Stimulated activated CD4-positive, alpha-beta T cell treated with anti-CD3 and anti-CD28 coated beads, Interleukin-15, amount 100 ng/mL, for 1 hour (primary cell): ENCODE data around the gene PRM3.

ENCODE experiments used
- DNase-seq, 2 donors: peaks; one replicate each; pipeline ENCODE4 v3.0.0-alpha.2; 2020; ENCODE audit warnings: low read depth in 1 of 2, low spot score in 1 of 2

The PRM3 gene

DNA sequence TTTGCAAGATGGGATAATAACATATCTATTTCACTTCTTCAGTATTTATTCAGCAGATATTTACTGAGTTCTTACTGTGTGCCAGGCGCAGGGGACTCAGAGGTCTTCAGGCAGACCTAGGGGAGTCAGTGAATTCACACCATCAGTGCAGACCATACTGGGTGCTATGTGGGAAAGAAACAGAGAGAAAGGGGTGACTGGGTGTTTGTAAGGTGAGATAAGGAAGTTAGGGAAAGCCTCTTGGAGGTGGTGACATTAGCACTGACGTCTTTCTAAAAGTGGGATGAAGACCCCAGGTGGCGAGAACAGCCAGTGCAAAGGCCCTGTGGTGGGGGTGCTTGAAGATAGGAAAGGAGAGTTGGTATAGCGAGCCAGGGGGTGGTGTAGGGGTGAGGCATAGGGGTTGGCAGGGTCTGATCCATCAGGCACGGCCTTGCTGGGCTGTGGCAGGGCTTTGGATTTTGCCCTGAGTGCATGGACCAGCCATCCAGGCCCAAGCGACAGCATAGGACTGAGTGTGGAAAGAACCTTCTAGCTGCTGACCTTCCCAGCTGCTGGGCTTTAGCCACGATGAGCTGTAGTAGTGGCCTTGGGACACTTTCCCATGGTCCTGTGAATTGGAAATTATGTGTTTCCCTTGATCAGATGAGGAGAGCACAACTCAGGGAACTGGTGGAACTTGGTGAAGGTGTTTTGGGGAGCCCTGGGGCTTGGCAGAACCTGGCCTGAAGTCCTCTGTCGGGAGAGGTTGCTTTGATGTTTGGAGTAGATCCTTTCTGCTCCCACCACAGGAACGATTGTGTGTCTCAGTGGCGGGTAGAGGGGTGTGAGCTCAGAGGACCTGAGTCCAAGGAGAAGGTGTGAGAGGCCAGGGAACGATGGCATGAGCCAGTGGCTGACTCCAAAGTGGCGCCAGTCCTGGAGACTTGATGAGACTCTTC lies 13.5 kb downstream of the PRM3 start:
- DNase-seq, result no peak

DNA sequence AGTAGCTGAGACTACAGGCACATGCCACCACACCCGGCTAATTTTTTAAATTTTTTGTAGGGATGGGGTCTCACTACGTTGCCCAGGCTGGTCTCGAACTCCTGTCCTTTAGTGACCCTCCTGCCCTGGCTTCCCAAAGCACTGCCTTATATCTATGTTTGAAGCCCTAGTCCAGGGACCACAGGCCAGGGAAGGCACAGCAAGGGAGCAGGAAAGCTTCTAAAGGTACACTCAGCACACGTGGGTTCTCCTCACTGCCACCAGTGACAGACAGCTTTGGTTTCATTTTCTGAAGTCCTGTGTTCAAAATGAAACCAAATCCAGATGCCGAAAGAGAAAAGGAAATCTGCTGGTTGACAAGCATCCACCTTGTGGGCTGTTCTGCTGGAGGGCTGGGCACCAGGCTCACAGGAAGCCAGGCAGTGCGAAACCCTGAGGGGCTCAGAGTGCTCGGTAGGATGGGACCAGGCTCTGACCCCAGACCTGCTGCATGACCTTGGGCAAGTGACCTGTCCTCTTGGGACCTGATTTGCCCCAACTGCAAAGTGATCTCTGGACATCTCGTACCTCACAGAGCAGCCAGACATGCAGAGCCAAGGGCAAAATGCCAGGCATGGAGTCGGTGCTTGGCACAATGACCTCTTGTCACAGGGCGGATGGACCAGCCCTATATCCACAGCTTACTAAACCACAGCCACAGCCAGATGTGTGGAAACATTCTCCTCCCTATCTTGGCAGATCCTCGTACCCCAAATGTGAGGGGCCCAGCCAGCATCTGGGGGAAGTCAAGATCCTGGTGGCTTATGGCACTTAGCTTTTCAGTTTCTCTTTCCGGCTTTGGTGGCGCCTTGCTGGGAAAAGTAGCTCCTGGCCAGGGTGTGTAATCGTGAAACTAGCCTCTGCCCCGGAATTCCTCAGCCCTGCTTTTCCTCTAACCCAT lies 14.6 kb downstream of the PRM3 start:
- DNase-seq, result no peak

- DNase-seq, result peak in 1 of 2 donors; percentile 34
Observed at GRCh38 chr16:11257131-11257938, 16.1 kb downstream of the PRM3 start.

GRCh38 chr16:11256661-11257130 lies 16.7 kb downstream of the PRM3 start:
- no peak for DNase-seq

DNA sequence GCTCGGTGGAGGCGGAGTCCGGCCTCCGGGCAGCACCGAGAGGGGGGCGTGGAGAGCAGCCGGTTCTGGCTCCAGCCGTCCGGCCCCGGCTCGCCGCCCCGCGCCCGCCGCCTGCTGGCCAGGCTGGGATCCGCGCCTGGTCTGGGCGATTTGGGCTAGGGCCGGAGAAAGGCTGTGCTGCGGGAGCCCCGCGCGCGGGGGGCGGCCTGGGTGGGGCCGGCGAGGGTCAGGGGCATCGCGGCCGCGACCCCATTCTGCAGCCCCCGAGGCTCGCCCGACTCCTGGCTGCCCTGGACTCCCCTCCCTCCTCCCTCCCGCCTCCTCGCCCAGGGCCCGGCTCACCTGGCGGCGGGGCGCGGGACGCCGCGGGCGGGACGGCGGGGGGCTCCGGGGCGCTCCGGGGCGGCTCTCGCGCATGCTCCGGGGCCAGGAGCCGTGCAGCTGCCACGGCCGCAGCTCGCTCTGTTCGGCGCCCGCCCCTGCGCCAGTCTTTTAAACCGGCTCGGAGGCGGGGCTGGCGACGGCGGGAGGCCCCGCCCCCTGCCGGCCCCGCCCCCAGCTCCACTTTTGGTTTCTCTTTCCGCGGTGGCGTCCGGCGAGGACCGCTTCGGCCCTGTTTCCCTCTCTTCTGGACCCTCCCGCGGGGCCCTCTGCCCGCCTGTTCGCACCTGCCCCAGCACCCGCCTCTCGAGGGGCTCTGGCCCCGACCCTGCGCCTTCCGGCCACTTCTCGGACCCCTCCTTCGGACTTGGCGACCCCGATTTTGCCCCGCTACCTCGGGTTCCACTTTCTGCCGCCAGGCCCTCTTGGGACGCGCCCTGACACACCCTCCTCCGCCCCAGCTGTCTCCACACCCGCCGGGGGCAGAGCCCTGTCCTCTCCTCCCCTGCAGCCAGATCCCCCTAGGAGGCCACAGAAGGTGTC lies 17.4 kb downstream of the PRM3 start, which contains the start of gene SOCS1:
Gene SOCS1 (minus strand): TSS at position 468 of the 924 bp plus-strand sequence. CDS start 726 bp downstream, outside the sequence.
- DNase-seq, result peak; percentile 86 to 91

DNA sequence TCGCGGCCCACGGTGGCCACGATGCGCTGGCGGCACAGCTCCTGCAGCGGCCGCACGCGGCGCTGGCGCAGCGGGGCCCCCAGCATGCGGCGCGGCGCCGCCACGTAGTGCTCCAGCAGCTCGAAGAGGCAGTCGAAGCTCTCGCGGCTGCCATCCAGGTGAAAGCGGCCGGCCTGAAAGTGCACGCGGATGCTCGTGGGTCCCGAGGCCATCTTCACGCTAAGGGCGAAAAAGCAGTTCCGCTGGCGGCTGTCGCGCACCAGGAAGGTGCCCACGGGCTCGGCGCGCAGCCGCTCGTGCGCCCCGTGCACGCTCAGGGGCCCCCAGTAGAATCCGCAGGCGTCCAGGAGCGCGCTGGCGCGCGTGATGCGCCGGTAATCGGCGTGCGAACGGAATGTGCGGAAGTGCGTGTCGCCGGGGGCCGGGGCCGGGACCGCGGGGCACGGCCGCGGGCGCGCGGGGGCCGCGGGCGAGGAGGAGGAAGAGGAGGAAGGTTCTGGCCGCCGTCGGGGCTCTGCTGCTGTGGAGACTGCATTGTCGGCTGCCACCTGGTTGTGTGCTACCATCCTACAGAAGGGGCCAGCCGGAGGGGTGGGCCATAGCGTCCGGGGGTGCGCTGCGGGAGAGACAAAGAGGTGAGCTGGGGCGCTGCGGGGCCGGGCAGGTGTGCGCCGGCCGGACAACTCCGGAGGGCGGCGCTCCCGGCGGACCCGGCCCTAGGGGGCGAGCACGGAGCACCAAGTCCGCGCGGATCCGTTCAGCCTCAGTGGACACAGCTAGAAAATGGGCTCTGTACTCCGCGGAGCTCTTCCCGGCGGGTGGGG lies 18.3 kb downstream of the PRM3 start:
- peak in 1 of 2 donors; percentile 39 for DNase-seq

GRCh38 chr16:11253995-11254912 lies 19.2 kb downstream of the PRM3 start:
- DNase-seq, result no peak

DNA sequence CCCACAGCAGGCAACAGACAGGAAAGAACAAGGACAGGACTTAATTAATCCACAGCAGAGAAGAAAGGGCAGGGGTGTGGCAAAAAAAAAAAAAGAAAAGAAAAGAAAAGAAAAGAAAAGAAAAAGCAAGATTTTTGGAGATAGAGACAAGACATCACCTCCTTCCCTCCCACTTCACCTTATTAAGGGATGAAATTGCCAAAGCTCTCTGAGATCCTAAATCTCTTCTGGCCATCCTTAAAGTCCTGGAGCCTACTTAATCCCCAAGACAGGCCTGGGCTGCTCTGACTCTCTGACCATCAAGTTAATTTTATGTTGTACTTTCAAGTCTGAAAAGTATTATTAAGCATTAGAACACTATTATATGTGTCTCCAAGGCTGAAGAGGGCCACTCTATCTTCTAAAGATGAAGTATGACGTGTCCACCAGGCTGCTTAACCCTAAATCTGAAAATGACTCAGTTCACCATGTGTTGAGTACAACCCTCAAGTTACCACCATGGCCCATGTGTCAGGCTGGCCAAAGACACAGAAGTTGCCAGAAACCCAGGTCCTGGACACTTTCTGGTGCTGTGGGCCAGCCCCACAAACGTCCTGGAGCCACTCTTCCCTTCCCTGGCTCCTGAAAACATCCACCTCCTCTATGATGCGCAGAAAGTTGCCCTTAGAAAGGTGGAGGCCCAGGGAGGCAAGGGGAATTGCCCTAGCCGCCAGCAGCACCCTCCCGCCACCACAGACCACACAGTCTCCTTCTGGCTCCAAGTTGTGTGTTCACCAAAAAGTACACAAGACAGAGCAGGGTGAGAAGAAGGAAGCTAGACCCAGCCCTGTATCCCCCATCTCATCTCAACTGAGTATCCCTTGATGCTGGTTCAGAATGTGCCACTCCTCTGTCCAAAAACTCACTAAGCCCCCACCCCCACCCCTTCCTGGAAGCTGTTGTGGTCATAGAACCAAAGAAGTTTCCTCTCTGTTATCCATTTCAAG lies 20.1 kb downstream of the PRM3 start:
- DNase-seq, result no peak

DNA sequence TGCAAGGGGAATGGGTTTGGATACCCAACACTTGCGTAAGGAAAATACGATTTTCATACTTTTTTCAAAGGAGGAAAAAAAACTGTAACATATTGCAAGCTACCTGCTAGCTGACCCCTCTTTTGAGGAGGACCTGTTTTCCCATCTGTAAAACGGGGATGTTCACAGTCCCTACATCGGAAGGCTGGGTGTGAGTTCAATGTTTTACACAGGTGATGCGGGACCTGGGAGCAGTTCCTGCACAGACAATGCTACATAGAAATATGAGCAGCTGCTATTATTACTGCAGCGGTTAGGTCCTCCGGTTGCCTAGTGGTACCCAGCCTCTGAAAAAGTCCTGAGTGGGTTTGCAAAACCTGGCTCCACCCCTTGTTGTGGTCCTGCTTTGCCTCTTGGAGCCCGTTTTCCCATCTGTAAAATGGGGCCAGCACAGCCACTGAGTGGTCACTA lies 20.9 kb downstream of the PRM3 start:
- DNase-seq, result no peak

- DNase-seq, result peak; percentile 66 to 70
Observed at GRCh38 chr16:11251525-11252481, 21.6 kb downstream of the PRM3 start.

- DNase-seq, result no peak
Observed at GRCh38 chr16:11250786-11251524, 22.5 kb downstream of the PRM3 start.

DNA sequence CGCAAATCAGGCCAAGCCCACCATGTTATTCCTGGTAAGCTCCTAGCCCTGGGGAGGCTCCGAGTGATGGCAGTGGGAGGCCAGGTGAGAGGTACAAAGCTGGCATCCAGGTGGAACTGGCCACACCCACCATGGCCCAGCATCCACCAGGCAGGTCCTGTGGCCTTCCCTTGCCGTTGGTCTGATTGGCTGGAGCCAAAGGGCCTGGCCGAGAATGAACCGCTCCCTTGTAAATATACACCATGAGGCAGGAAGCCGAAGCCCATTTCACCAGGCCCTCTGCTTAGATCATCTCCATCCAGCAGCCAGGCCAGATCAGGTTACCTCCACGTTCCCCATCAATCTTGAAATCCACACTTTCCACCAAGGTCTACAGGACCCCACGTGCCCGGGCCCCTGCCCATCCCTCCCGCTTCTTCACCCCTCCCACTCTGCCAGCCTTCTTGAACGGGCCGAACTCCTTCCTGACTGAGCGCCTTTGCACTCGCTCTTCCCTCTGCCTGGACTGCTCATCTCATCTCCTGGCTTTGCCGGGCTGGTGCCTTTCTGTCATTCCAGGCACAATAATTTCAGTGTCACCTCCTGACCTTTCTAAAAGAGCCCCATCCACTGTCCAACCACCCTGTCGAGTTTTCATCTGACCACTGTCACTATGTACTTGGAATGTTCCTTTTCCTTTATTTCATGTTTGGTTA lies 23.2 kb downstream of the PRM3 start:
- no peak for DNase-seq

DNA sequence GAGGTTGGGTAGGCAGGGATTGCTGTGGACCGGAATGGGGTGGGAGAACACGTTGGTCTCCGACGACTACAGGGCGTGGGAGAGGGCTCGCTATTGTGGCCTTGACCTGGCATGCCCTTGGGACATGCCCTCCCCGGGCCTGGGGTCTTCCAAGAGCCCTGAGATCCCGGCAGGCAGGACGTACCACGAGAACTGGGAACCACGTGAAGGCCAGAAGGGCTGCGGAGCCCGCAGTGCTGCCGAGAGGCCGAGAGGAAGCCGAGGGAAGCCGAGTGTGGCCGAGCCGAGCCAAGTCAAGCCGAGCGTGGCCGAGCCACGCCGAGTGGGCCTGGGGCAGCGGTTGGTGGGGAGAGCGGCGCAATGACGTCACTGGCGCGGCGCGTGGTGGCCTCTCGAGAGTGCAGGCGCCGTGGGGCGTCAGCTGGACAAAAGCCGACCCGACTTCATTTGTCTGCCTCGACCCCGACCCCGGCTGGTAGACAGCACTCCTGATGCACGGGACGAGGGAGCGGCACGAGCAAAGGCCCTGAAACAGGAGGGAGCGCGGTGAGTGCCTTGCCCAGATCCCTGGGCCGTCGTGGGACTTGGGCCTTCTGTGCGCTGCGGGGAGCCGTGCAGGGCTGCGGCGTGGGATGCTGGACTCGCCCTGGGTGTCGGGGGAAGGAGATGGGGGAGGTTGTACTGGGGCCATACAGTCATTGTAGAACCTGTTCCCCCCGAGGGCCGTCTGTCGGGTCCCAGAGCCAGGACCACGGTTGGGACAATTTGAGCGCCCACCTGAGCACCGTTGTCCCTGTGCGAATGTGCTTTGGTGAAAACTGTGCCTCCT lies 24.0 kb downstream of the PRM3 start:
- DNase-seq, result no peak
